ENCODE measurements around the gene CFTR.

CFTR gene

DNA sequence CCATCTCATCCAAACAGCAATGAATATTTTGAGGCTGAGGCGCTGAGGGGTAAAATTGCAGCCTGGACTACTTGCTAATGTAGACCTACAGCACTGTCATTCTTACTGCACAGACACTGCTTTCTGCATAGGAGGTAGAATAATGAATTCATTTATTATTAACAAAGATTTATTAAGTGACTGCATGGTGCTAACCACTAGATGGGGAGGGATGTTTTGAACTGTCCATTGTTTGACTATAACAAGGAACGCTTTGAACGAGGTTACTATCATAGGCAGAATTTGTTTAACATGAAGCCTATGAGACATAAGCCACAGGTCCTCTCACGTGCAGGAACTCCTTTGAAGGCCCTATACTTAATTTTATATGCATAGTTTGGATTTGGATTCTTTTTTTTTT, 143.8 kb downstream of the CFTR start:
- TF ChIP-seq SIN3A (IDR thresholded peaks at IDR 0.05; ENCODE audit: borderline replicate concordance, insufficient read depth, low read length) (no peak), POLR2AphosphoS5 (IDR thresholded peaks at IDR 0.05; ENCODE audit: low read depth, low read length) (no peak), TAF1 (IDR thresholded peaks at IDR 0.05; ENCODE audit: borderline replicate concordance, insufficient read depth, low read length) (no peak), REST (IDR thresholded peaks at IDR 0.05; ENCODE audit: insufficient read depth in 1 of 2, low read depth in 2 of 2, low read length in 2 of 2) (no peak), FOXP2 (optimal IDR thresholded peaks at IDR 0.05; ENCODE audit: borderline replicate concordance, extremely low read depth, extremely low read length, insufficient read depth) (no peak)

- no peak for TF ChIP-seq TAF1 (IDR thresholded peaks at IDR 0.05; ENCODE audit: borderline replicate concordance, insufficient read depth, low read length)
- no peak for TF ChIP-seq SIN3A (IDR thresholded peaks at IDR 0.05; ENCODE audit: borderline replicate concordance, insufficient read depth, low read length)
- no peak for TF ChIP-seq FOXP2 (optimal IDR thresholded peaks at IDR 0.05; ENCODE audit: borderline replicate concordance, extremely low read depth, extremely low read length, insufficient read depth)
- no peak for TF ChIP-seq REST (IDR thresholded peaks at IDR 0.05; ENCODE audit: insufficient read depth in 1 of 2, low read depth in 2 of 2, low read length in 2 of 2)
- TF ChIP-seq POLR2AphosphoS5 (IDR thresholded peaks at IDR 0.05; ENCODE audit: low read depth, low read length): no peak
Observed at GRCh38 chr7:117630501-117630900, 150.7 kb downstream of the CFTR start.

- no peak for TF ChIP-seq SIN3A (IDR thresholded peaks at IDR 0.05; ENCODE audit: borderline replicate concordance, insufficient read depth, low read length)
- TF ChIP-seq POLR2AphosphoS5 (IDR thresholded peaks at IDR 0.05; ENCODE audit: low read depth, low read length): no peak
- no peak for TF ChIP-seq TAF1 (IDR thresholded peaks at IDR 0.05; ENCODE audit: borderline replicate concordance, insufficient read depth, low read length)
- TF ChIP-seq FOXP2 (optimal IDR thresholded peaks at IDR 0.05; ENCODE audit: borderline replicate concordance, extremely low read depth, extremely low read length, insufficient read depth): no peak
- TF ChIP-seq REST (IDR thresholded peaks at IDR 0.05; ENCODE audit: insufficient read depth in 1 of 2, low read depth in 2 of 2, low read length in 2 of 2): no peak
Observed at GRCh38 chr7:117630907-117631564, 151.2 kb downstream of the CFTR start.

- TF ChIP-seq POLR2AphosphoS5 (IDR thresholded peaks at IDR 0.05; ENCODE audit: low read depth, low read length) (no peak), REST (IDR thresholded peaks at IDR 0.05; ENCODE audit: insufficient read depth in 1 of 2, low read depth in 2 of 2, low read length in 2 of 2) (no peak), FOXP2 (optimal IDR thresholded peaks at IDR 0.05; ENCODE audit: borderline replicate concordance, extremely low read depth, extremely low read length, insufficient read depth) (no peak), TAF1 (IDR thresholded peaks at IDR 0.05; ENCODE audit: borderline replicate concordance, insufficient read depth, low read length) (no peak), SIN3A (IDR thresholded peaks at IDR 0.05; ENCODE audit: borderline replicate concordance, insufficient read depth, low read length) (no peak)
Observed at GRCh38 chr7:117631652-117632051, 151.8 kb downstream of the CFTR start.
